Measurements from ENCODE around the gene PPME1. TPM values are rescaled to one million over a fixed set of nuclear protein-coding genes. Genes with fewer than 3 reads are reported as not detected.

Gene PPME1
- total RNA-seq, 1 experiment from 2014 or later = 81.0 TPM

- ChIA-PET POLR2A (ENCODE audit: unreplicated experiment) (no interaction called here), CTCF (no interaction called here)
- H3K4me3 ChIP-seq = no peak overlapping the region
- BruUV-seq (replicated peaks) = no TSS peak
- no peaks in the 10 kb centered on the region for H3K9me3 ChIP-seq (ENCODE audit: insufficient read depth, low read depth)
- DNase-seq = no peak
- H3K36me3 ChIP-seq (ENCODE audit: low read depth) = no peaks in the 10 kb centered on the region
- intact Hi-C loops (cut with micrococcal nuclease; ENCODE audit: unreplicated experiment) = no loop called here
- H3F3A ChIP-seq (ENCODE audit: insufficient read depth, low read depth) = peaks cover 11% of the 10 kb centered on the region; the same call in 1 of the 2 replicates
- H4K20me1 ChIP-seq (ENCODE audit: insufficient read depth) = no peaks in the 10 kb centered on the region
- no peaks in the 10 kb centered on the region for H3K79me2 ChIP-seq (ENCODE audit: low read depth)
- peaks cover 18% of the 10 kb centered on the region for H3K4me1 ChIP-seq (replicated peaks; ENCODE audit: insufficient read depth)
- no peak overlapping the region for H3K4me2 ChIP-seq
- no peak overlapping the region for H2AFZ ChIP-seq
- no peaks in the 10 kb centered on the region for H3K27me3 ChIP-seq (ENCODE audit: insufficient read depth, low read depth)
- H3K9me2 ChIP-seq (ENCODE audit: insufficient read depth) = no peaks in the 10 kb centered on the region; the same call in 1 of the 2 replicates
- H3K27ac ChIP-seq = no peak overlapping the region
- no peak for TF ChIP-seq EZH2 (IDR thresholded peaks at IDR 0.05; ENCODE audit: low read depth)
- TF ChIP-seq, protein P1, sequence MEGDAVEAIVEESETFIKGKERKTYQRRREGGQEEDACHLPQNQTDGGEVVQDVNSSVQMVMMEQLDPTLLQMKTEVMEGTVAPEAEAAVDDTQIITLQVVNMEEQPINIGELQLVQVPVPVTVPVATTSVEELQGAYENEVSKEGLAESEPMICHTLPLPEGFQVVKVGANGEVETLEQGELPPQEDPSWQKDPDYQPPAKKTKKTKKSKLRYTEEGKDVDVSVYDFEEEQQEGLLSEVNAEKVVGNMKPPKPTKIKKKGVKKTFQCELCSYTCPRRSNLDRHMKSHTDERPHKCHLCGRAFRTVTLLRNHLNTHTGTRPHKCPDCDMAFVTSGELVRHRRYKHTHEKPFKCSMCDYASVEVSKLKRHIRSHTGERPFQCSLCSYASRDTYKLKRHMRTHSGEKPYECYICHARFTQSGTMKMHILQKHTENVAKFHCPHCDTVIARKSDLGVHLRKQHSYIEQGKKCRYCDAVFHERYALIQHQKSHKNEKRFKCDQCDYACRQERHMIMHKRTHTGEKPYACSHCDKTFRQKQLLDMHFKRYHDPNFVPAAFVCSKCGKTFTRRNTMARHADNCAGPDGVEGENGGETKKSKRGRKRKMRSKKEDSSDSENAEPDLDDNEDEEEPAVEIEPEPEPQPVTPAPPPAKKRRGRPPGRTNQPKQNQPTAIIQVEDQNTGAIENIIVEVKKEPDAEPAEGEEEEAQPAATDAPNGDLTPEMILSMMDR (conservative IDR thresholded peaks at IDR 0.05) = no peak
Observed at GRCh38 chr11:74276581-74276980, 105.5 kb downstream of the PPME1 start.

GRCh38 chr11:74278103-74278502 is 107.0 kb downstream of the PPME1 start:
- TF ChIP-seq, protein P1 (conservative IDR thresholded peaks at IDR 0.05) = no peak
- no peak for TF ChIP-seq EZH2 (IDR thresholded peaks at IDR 0.05; ENCODE audit: low read depth)
- Histone ChIP-seq H3K27me3 (ENCODE audit: insufficient read depth, low read depth) (no peaks in the 10 kb centered on the region), H2AFZ (no peak overlapping the region), H3F3A (ENCODE audit: insufficient read depth, low read depth) (peaks cover 11% of the 10 kb centered on the region; the same call in 1 of the 2 replicates), H3K79me2 (ENCODE audit: low read depth) (no peaks in the 10 kb centered on the region), H3K4me3 (no peak overlapping the region), H3K27ac (peak overlapping the region; percentile 27), H3K36me3 (ENCODE audit: low read depth) (no peaks in the 10 kb centered on the region), H3K9me2 (ENCODE audit: insufficient read depth) (no peaks in the 10 kb centered on the region; the same call in 1 of the 2 replicates), H4K20me1 (ENCODE audit: insufficient read depth) (no peaks in the 10 kb centered on the region), H3K4me2 (peak overlapping the region; percentile 26; the same call in 1 of the 2 replicates), H3K9me3 (ENCODE audit: insufficient read depth, low read depth) (no peaks in the 10 kb centered on the region), H3K4me1 (replicated peaks; ENCODE audit: insufficient read depth) (peaks cover 18% of the 10 kb centered on the region)
- CTCF ChIA-PET = interaction anchor here (1.0 kb wide), 1 partner anchor 174 kb away, joined by 3 read pairs; no protein-coding TSS in a partner anchor
- POLR2A ChIA-PET (ENCODE audit: unreplicated experiment) = interaction anchor here (0.6 kb wide), 1 partner anchor 10 kb away, joined by 3 read pairs; no protein-coding TSS in a partner anchor
- DNase-seq = no peak
- no TSS peak for BruUV-seq (replicated peaks)
- intact Hi-C loops (cut with micrococcal nuclease; ENCODE audit: unreplicated experiment) = no loop called here

DNA sequence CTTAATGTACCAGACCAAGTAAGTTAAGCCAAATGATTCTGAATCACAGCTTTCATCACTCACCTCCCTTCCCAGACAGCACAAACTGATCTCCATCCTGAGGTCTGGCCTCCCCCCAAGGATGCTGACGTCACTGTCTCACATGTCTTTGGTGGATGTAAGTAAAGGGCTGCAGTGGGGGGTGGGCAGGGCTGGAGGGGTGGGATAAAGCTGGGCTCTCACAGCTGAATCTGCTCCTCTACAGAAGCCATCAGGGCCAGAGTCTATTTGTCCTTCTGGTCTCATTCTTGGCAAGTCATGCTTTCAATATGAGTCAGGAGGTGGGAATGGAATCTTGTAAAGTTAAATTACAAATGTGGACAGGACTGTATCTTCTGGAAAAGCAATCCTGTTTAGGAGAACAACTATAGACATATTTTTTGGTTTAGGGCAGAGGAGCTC is 107.7 kb downstream of the PPME1 start:
- TF ChIP-seq, protein P1 (conservative IDR thresholded peaks at IDR 0.05) = no peak
- no peak for TF ChIP-seq EZH2 (IDR thresholded peaks at IDR 0.05; ENCODE audit: low read depth)
- Histone ChIP-seq H3K36me3 (ENCODE audit: low read depth) (no peaks in the 10 kb centered on the region), H2AFZ (no peak overlapping the region), H3K27ac (peak overlapping the region; percentile 27), H3K9me2 (ENCODE audit: insufficient read depth) (no peaks in the 10 kb centered on the region; the same call in 1 of the 2 replicates), H3K9me3 (ENCODE audit: insufficient read depth, low read depth) (no peaks in the 10 kb centered on the region), H3K4me3 (no peak overlapping the region), H3K4me1 (replicated peaks; ENCODE audit: insufficient read depth) (peaks cover 21% of the 10 kb centered on the region), H3K27me3 (ENCODE audit: insufficient read depth, low read depth) (no peaks in the 10 kb centered on the region), H3F3A (ENCODE audit: insufficient read depth, low read depth) (peaks cover 11% of the 10 kb centered on the region; the same call in 1 of the 2 replicates), H3K4me2 (peak overlapping the region; percentile 26), H4K20me1 (ENCODE audit: insufficient read depth) (no peaks in the 10 kb centered on the region), H3K79me2 (ENCODE audit: low read depth) (no peaks in the 10 kb centered on the region)
- BruUV-seq (replicated peaks) = no TSS peak
- DNase-seq = peak; percentile 25 to 76
- intact Hi-C loops (cut with micrococcal nuclease; ENCODE audit: unreplicated experiment) = no loop called here
- ChIA-PET CTCF (interaction anchor here (0.6 to 1.0 kb wide), 4 partner anchors 23 to 282 kb away, joined by 3 read pairs; no protein-coding TSS in a partner anchor), POLR2A (ENCODE audit: unreplicated experiment) (no interaction called here)
